ENCODE results near the gene LRP8.

GRCh38 chr1:53250325-53250724 is 77.5 kb downstream of the LRP8 start:
- TF ChIP-seq, protein P1, sequence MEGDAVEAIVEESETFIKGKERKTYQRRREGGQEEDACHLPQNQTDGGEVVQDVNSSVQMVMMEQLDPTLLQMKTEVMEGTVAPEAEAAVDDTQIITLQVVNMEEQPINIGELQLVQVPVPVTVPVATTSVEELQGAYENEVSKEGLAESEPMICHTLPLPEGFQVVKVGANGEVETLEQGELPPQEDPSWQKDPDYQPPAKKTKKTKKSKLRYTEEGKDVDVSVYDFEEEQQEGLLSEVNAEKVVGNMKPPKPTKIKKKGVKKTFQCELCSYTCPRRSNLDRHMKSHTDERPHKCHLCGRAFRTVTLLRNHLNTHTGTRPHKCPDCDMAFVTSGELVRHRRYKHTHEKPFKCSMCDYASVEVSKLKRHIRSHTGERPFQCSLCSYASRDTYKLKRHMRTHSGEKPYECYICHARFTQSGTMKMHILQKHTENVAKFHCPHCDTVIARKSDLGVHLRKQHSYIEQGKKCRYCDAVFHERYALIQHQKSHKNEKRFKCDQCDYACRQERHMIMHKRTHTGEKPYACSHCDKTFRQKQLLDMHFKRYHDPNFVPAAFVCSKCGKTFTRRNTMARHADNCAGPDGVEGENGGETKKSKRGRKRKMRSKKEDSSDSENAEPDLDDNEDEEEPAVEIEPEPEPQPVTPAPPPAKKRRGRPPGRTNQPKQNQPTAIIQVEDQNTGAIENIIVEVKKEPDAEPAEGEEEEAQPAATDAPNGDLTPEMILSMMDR (conservative IDR thresholded peaks at IDR 0.05): no peak
- no peak for TF ChIP-seq ZFX (IDR thresholded peaks at IDR 0.05)
